Loucy (cell line): ENCODE measurements around the gene RBPMS2.

Experiments used
- H2AFZ ChIP-seq: fragments of 200-600 bp; sonication (generic); 2 replicates; pipeline ENCODE4 v1.6.0; 2016; ENCODE audit warnings: antibody characterized with exemption, mild to moderate bottlenecking, low read length, moderate library complexity
- H3F3A ChIP-seq: fragments of 200-600 bp; 2 replicates; pipeline ENCODE4 v1.6.0; 2016; ENCODE audit warnings: antibody characterized with exemption, low read depth, mild to moderate bottlenecking
- H3K27me3 ChIP-seq: fragments of 200-600 bp; sonication (generic); 2 replicates; pipeline ENCODE4 v1.6.1; 2014; ENCODE audit warnings: low read length, mild to moderate bottlenecking; ENCODE audit not compliant: insufficient read depth, poor library complexity, severe bottlenecking
- H3K36me3 ChIP-seq: fragments of 200-600 bp; sonication (generic); 2 replicates; pipeline ENCODE4 v1.6.1; 2016; ENCODE audit warnings: low read length; ENCODE audit not compliant: insufficient read depth
- H3K4me1 ChIP-seq: fragments of 200-600 bp; sonication (generic); 2 replicates; pipeline ENCODE4 v1.5.1; 2014; ENCODE audit warnings: low read length, mild to moderate bottlenecking; ENCODE audit not compliant: insufficient read depth, poor library complexity, severe bottlenecking
- H3K4me2 ChIP-seq: fragments of 200-600 bp; sonication (generic); 2 replicates; pipeline ENCODE4 v1.6.0; 2014; ENCODE audit warnings: antibody characterized with exemption, low read length, low read depth, mild to moderate bottlenecking; ENCODE audit not compliant: poor library complexity, severe bottlenecking
- H3K4me3 ChIP-seq: fragments of 200-600 bp; sonication (generic); 2 replicates; pipeline ENCODE4 v1.5.1; 2014; ENCODE audit warnings: low read length, mild to moderate bottlenecking, mixed read lengths; ENCODE audit not compliant: poor library complexity, severe bottlenecking
- H3K79me2 ChIP-seq: fragments of 200-600 bp; sonication (generic); 2 replicates; pipeline ENCODE4 v1.6.1; 2014; ENCODE audit warnings: low read length; ENCODE audit not compliant: insufficient read depth
- H3K9ac ChIP-seq: fragments of 200-600 bp; sonication (generic); 2 replicates; pipeline ENCODE4 v1.6.0; 2014; ENCODE audit warnings: mild to moderate bottlenecking, low read depth, low read length, moderate library complexity; ENCODE audit not compliant: poor library complexity, severe bottlenecking
- H3K9me2 ChIP-seq: fragments of 200-600 bp; sonication (generic); replicated peaks from 2 replicates; pipeline ENCODE4 v1.6.1; 2016; ENCODE audit warnings: low read depth, low read length, mixed read lengths
- H3K9me3 ChIP-seq: fragments of 200-600 bp; sonication (generic); 2 replicates; pipeline ENCODE4 v1.6.1; 2014; ENCODE audit warnings: mild to moderate bottlenecking, antibody characterized with exemption, low read length, low read depth; ENCODE audit not compliant: insufficient read depth
- H4K20me1 ChIP-seq: fragments of 200-600 bp; sonication (generic); 2 replicates; pipeline ENCODE4 v1.6.0; 2014; ENCODE audit warnings: antibody characterized with exemption, low read length, mild to moderate bottlenecking; ENCODE audit not compliant: insufficient read depth, poor library complexity, severe bottlenecking
- CTCF ChIP-seq: fragments of 200-600 bp; sonication (generic); conservative IDR thresholded peaks from 2 replicates; pipeline ENCODE4 v1.5.1; 2014; ENCODE audit warnings: mild to moderate bottlenecking, antibody characterized with exemption, low read length
- EZH2phosphoT487 ChIP-seq: fragments of 200-600 bp; IDR thresholded peaks from 2 replicates; pipeline ENCODE4 v1.6.1; 2018; ENCODE audit warnings: antibody characterized with exemption, mild to moderate bottlenecking, moderate library complexity, borderline replicate concordance

RBPMS2 gene

GRCh38 chr15:64717735-64718495 is 57.5 kb downstream of the RBPMS2 start:
- Histone ChIP-seq H3K4me3 (no peak overlapping the region), H3K79me2 (no peaks in the 10 kb centered on the region), H3K4me1 (no peaks in the 10 kb centered on the region), H3K36me3 (no peaks in the 10 kb centered on the region), H3K27me3 (no peaks in the 10 kb centered on the region), H3K9me3 (no peaks in the 10 kb centered on the region), H2AFZ (no peak overlapping the region), H3F3A (no peaks in the 10 kb centered on the region), H3K4me2 (no peak overlapping the region), H3K9me2 (no peaks in the 10 kb centered on the region), H4K20me1 (no peaks in the 10 kb centered on the region), H3K9ac (no peak overlapping the region)
- TF ChIP-seq CTCF (no peak), EZH2phosphoT487 (no peak)

- TF ChIP-seq CTCF (no peak), EZH2phosphoT487 (no peak)
- Histone ChIP-seq H3K4me1 (no peaks in the 10 kb centered on the region), H3K9me2 (no peaks in the 10 kb centered on the region), H3K27me3 (no peaks in the 10 kb centered on the region), H3K9me3 (no peaks in the 10 kb centered on the region), H3K4me2 (no peak overlapping the region), H3F3A (no peaks in the 10 kb centered on the region), H2AFZ (no peak overlapping the region), H3K9ac (no peak overlapping the region), H4K20me1 (no peaks in the 10 kb centered on the region), H3K79me2 (no peaks in the 10 kb centered on the region), H3K36me3 (no peaks in the 10 kb centered on the region), H3K4me3 (no peak overlapping the region)
These were observed 58.3 kb downstream of the RBPMS2 start for GRCh38 chr15:64717130-64717529.

GRCh38 chr15:64716452-64716851 is 58.9 kb downstream of the RBPMS2 start:
- H3K4me2 ChIP-seq: no peak overlapping the region
- no peaks in the 10 kb centered on the region for H3F3A ChIP-seq
- TF ChIP-seq CTCF (no peak), EZH2phosphoT487 (no peak)
- no peaks in the 10 kb centered on the region for H4K20me1 ChIP-seq
- no peaks in the 10 kb centered on the region for H3K27me3 ChIP-seq
- H3K9ac ChIP-seq: no peak overlapping the region
- no peak overlapping the region for H2AFZ ChIP-seq
- no peaks in the 10 kb centered on the region for H3K36me3 ChIP-seq
- H3K79me2 ChIP-seq: no peaks in the 10 kb centered on the region
- no peak overlapping the region for H3K4me3 ChIP-seq
- no peaks in the 10 kb centered on the region for H3K9me2 ChIP-seq
- no peaks in the 10 kb centered on the region for H3K4me1 ChIP-seq
- H3K9me3 ChIP-seq: no peaks in the 10 kb centered on the region
